Kidney tubule cell (primary cell): ENCODE results near the gene TBL1X.

Experiments used
- DNase-seq: peaks from one replicate; pipeline ENCODE4 v3.0.0-alpha.2; 2018; ENCODE audit warnings: low spot score

The TBL1X gene

DNA sequence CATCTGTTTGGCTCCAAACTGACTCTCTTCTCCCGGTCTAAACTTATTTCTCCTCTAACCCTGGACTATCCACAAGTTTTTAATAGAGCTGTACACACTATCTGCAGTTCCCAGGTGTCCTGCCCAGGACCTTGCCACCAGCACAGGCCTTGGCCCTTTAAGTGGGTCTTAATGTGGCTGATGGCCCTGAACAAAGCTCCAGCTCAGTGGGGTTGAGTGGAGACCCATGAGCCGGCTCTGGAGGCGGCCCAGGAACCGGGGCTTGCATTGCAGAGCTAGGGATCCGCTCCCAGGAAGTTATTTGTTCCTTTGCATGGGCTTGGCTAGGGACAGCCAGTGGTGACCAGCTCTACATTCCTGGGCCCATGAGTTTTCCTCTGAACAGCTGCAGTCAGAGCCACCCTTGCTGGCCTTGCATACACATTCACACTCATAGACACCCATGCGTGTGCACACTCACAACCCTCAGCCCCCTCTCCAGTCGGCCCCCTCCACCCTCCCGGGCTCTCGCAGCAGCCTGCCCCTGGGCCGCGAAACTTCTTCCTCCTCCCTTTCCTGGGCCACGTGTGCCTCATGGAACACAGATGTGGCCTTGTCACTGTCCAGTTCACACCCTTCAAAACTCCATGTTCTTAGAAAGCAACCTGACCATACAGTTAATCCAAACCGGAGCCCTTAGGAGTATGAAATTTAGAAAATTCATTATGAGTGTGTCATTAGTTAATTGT is 242.6 kb downstream of the TBL1X start:
- peak; percentile 21 for DNase-seq

DNA sequence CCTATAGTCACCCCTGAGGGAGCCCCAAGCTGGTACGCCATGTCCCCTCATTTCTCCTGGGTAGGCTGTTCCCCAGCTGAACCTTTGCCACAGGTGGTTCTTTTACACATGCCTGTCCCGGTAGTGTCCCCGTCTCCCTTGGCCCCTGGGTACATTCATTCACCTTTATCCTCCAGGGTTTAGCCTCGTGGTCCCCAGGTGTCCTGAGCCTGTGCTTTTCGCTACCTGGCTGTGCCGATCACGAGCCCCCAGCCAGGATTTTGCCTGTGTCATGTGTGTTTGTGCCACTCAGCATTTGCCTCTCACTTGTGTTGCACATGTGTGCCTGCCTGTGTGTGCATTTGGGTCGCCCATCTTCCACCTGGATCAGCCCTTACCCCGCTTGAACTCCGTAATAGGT is 243.2 kb downstream of the TBL1X start:
- DNase-seq = no peak

DNA sequence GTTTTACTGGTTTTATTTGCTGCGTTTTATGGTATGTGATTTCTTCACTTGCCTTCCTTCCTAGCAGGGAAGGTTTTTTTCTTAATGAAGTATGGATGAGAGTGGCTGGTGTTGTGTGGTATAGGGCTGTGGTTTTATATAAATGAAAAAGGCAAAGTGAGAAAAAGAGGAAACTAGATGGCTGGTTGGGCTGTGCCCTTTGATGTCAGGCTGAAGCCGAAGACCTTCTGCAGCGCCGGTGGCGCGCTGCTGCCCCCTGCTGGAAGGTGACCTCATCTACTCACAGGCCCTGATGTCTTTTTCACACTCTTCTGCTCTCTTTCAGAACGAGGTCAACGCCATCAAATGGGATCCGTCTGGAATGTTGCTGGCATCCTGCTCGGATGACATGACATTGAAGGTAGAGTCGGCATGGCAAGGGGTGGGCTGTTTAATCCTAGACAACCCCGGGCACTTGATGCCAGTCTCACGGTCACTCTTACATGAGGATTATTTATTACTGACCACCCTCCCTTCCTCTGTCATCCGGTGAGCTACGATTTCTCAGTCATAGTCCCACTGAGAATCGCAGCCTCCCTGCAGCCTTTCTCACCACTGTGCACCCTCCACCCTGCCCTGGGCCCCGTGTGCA is 244.2 kb downstream of the TBL1X start:
- peak; percentile 71 for DNase-seq

DNA sequence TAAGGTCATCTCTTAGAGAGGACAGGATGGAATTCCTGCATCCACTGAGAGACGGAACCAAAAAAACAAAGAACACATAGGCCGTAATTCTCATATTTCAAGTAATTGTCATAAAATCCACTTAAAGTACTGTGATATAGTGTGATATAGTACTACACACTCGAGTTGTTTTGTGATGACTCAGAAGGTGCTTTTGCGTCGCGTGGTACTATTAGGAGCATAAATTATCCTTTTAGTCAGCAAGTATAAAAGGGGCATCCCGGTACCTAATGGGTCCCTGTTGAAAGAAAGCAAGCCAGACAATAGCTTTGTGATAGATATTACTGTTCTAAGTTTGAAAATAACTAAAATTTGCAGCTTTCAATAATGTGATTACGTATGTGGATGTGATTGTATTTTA is 245.5 kb downstream of the TBL1X start:
- DNase-seq = no peak

DNA sequence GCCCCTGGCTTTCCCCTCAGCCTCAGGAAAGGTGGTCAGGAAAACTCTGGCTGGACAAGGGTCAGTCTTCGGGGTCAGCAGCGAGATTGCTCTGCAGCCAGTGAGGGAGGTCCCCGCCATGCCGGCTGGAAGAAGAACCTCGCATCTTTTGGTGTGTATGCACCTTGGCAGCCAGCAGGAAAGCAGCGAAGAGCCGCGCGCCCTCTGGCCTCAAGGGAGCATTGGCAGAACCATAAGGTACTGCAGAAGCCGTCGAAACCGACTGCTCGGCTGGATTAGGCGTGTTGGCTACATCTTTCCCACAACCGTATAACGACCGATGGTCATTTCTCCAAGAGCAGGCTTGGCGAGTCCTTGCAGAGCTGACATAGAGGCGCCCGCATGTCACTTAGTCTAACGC is 252.5 kb downstream of the TBL1X start:
- DNase-seq = no peak

DNA sequence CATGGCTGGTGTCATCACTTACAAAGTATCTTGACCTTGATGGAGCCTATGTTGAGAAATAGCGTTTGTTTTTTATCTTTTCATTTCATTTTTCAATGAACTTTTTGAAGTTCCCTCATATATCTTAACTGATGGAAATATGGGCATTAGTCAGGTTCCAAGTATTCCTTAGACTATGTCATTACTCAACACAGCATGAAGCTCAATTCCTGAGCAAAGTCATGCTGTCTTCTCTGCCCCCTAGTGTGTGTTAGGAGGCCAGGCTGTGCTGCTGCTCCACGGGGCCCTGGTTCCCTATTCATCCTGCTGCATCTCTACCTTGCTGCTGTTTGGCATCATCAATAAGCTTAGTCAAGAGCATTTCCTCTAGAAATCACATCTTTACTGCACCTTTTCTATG is 259.9 kb downstream of the TBL1X start:
- DNase-seq = peak; percentile 13

DNA sequence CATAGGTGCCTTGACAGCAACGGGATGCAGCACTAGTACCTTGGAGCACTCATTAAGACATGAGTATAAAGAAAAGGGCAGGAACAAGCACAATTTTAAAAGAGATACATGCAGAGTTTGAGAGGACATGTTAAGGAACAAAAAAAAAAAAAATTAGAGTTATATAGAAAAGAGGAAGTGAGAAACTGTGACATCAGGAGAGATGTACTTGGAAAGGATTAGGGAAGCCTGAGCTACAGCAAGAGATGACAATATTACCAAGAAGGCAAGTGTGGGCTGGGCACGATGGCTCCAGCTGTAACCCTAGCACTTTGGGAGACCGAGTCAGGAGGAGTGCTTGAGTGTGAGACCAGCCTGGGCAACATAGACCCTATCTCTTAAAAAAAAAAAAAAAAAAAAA is 263.4 kb downstream of the TBL1X start:
- DNase-seq = no peak

DNA sequence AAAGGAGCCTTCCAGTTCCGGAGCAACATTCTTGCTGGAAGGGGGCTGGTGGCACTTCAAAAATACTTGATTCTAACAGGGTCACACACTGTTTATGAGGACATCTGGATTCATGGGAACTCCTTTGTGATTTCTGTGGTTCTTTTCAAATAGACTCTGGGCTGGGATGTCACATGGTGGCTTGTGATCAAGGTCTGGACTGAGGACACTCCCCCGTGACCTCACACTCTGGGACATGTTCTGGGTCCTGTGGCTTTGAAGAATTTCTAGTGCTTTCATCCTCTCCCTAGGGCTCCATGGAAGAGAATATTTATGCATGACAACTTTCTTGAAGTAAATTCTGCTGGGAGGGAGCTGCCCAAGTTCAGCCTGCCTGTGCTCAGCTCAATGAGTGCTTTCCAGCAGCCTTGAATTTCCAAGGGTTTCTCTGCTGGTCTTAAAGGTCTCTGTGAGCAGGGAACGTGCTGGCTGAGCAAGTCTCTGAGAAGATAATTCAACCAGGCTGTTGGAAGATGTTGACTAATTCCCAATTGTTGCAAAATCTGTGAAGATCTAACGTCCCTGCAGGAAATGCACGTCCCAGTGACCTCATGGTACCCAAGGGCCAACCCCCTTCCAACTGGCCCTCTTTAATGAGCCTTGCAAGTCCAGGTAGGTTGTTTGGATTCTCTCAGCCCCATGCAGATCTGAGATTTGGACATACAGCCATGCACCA is 264.5 kb downstream of the TBL1X start:
- DNase-seq = no peak

DNA sequence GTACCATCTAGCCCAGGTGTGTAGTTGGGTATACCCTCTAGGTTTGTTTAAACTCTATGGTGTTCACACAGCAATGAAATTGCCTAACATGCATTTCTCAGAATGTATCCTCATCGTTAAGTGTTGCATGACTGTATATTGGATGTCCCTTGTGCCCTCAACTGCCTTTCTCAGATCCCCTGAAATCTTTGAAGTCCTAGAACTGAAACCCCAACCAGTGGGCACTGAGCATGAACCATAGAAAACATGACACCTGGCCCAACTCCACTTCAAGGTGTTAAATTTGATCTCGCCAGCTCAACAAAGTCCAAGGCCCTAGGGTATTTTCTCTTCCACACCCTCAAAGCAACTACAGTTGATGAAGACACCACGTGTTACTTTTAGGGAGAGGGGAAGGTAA is 265.2 kb downstream of the TBL1X start:
- no peak for DNase-seq

DNA sequence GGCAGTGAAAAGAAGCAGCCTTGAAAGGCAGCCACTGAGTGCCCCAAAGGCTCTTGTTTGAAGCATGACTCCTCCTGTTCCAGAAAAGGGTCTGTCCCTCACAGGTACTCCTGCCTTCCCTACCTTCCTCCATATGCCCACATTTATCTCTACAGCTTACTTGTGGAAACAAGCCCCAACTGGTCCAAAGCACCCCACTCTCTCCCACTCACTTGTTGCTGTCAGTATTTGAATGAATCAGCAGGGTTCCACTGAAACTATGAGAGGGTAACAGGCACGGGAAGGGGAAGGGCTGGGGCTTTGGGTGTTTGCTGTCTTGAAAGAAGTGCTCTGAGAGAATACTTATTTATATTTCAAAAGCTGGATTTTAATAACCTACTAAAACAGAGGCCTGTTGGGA is 265.9 kb downstream of the TBL1X start:
- DNase-seq = no peak

DNA sequence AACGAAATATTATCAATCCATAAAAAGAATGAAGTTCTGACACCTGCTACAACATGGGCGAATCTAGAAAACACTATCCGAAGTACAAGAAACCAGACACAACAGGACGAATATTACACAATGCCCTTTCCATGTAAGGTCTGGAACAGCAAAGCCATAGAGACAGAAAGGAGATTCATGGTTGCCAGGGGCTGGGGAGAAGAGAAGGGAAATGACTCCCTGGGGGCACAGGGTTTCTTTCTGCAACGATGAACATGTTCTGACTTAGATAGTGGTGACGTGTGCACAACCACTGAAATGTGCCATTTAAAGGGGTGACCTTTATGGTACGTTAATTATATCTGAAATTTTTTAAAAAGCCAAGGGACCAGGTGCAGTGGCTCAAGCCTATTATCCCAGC is 272.5 kb downstream of the TBL1X start:
- DNase-seq = no peak

DNA sequence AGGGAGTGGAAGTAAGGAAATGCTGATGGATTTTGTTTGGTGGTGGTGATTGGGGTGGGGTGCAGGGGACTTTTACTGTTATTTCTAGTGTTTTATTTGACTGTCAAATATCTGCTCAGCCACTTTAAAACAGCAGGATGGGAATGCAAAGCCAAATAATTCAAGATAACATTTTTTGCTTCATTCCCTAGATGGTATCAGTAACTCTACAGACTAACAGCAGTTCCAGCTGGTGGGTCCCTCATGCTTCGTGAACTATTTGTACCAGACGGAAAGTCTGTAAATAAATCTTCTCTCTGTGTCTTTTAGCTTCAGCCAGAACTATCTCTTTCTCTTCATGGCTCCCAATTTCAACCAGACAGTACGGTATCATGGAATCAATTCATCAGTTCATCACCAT is 273.3 kb downstream of the TBL1X start:
- DNase-seq = no peak

DNA sequence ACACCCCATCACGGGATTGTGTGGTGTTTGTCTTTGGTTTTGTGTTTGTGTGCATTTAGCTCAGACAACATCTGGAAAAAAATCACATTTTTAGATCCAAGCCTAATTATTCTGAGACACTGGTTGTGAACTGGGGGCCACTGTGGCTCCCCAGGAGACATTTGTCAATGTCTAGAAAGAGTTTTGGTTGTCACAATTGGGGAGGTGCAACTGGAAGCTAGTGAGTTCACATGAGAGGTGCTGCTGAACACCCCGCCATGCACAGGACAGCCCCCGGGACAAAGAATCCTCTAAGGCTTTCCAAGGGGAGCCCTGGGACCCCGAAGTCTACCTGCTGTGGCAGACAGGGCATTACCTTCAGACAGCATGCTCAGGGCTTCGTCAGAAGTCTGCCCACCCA is 274.3 kb downstream of the TBL1X start:
- DNase-seq = no peak

DNA sequence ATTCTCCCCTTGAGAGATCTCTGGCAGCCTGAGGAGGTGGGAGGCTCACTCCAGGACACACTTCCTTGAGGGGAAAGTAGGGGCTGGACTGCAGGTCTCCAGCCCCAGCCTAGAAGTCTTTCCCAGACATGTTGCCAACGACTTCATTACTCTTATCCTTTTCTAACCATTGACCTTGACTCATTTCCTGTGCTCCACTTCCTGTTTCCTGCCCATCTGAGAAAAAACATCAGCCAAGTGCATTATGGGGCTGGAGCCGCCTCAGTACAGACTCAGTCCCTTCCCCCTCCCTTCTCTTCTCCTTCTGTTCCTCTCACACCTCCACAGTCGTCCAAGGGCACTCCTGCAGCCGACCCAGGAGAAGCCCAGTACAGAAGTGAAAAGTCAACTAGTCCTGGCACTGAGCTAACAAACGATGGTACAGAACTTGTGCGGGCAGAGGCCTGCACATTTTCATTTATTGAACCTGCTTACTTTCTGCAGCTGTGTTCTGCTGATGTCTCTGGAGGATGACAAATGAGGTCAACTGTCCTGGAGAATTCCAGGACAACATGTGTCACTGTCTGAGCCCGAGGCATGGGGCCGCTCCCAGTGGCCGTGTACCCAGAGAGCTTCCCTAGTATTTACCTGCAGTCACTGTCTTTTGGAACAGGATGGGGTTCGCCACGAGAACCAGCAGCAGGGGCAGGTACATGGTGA is 280.7 kb downstream of the TBL1X start:
- peak; percentile 27 for DNase-seq

DNA sequence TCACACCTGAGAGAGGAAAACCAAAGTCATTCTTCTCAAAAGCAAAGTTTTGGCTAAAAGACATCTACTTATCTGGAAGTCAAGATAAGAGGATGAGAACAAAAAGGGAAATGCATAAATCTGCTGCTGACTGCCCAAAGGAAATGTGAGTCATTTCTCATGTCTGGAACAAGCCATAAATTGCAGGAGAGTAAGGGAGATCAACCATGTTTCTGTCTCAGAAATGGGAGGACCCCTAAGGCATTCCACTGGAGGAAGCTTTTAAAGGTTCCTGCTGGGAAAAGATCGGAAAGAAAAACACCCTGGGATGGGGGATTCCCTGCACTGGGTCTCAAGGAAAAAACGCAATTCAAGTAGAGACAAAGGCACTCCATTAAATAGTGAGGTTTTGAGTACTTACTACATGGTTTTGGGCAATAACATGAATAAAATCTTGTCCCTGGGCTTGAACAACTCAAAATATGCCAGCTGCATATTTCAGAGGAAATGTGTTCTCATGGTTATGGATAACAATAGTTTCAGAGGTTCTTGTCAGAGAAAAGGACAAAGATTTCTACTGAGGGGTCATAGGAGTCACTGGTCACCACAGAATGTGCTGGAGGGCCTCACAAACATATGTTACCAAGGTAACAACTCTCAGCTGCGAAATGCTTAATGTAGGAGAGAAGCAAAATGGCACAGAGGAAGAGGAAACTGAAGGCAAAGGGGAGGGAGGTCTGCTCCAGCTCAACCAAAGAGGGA is 281.5 kb downstream of the TBL1X start:
- DNase-seq = peak; percentile 34

DNA sequence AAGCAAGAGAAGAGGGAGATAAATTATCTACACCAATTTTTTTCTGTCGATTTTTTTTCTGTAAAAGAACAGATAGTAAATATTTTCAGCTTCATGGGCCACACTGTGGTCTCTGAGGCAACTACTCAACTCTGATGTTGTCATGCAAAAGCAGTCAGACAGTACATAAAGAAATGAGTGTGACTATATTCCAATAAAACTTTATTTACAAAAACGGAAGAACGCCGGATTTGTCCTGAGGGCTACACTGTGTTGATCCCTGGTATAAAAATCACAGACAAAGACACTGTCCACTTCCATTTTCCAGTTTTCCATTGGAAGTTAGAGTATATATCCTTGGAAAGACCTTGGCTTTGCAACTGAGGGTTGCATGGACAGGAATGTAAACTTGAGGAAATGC is 282.8 kb downstream of the TBL1X start:
- no peak for DNase-seq

DNA sequence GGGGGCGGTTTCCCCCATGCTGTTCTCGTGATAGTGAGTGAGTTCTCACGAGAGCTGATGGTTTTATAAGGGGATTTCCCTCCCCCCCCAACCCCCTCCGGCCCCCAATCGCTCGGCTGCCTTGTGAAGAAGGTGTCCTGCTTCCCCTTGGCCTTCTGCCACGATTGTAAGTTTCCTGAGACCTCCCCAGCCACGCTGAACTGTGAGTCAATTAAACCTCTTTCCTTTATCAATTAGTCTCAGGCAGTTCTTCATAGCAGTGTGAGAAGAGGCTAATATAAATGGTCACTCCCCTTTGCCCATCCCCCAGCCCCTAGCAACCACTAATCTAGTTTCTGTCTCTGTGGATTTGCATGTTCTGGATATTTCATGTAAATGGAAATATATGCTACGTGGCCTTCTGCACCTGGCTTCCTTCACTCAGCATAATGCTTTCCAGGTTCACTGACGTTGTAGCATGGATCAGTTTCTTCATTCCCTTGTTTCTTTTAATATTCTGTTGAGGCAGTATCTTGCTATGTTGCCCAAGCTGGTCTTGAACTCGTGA is 284.4 kb downstream of the TBL1X start:
- DNase-seq = no peak

DNA sequence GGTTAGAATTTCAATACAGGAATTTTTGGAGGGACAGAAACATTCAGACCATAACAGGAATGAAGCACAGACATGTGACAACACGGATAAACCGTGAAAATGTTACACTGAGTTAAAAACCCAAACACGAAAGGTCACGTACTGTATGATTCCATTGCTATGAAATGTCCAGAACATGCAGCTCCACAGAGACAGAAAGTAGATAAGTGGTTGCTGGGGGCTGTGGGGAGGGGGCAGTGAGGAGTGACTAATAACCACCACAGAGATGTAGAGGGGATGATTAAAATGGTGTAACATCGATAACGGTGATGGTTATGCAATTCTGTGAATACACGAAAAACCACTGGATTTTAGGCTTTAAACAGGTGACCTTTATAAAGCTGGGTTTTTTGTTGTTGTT is 292.5 kb downstream of the TBL1X start:
- no peak for DNase-seq

DNA sequence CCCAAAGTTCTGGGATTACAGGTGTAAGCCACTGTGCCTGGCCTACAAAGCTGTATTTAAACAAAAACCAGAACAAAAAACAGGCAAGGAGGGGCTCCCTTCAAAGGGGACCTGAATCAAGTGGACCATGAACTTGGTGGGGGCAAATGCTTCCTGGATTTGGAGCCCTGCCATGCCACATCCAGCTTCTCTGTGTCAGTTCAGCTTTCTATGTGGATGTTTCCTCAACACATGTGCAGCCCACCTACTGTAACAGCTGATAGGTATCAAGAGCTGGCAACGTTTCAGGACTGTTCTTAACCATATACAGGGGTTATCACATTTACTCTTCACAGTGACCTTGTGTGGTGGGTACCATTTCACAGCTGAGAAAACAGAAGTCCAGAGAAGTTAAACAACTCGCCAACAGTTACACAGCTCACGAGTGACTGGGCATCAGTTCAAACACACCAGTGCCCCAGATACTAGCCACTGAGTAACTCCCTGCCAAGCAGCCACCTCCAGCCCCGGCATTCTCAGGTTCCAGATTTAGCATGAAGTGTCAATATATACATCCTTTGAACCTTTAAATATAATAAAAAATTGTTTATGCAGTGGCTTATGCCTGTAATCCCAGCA is 293.3 kb downstream of the TBL1X start:
- no peak for DNase-seq

DNA sequence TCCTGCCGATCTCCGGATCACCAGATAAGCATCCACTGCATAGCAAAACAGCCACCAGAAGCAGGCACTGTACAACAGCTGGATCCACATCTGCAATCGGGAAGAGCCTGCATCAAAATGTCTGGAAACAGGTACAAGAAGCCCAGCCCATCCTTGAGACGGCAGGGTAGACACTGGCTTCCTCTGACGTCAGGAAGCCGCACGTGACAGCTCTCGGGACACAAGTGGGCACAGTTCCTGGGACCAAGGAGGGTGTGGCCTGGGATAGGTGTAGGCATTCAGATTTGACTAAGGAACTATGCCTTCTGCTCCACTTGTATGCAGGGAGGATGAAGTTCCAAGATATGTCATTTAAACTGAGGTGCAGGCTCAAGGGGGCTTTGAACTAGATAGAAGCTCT is 294.5 kb downstream of the TBL1X start:
- DNase-seq = no peak

DNA sequence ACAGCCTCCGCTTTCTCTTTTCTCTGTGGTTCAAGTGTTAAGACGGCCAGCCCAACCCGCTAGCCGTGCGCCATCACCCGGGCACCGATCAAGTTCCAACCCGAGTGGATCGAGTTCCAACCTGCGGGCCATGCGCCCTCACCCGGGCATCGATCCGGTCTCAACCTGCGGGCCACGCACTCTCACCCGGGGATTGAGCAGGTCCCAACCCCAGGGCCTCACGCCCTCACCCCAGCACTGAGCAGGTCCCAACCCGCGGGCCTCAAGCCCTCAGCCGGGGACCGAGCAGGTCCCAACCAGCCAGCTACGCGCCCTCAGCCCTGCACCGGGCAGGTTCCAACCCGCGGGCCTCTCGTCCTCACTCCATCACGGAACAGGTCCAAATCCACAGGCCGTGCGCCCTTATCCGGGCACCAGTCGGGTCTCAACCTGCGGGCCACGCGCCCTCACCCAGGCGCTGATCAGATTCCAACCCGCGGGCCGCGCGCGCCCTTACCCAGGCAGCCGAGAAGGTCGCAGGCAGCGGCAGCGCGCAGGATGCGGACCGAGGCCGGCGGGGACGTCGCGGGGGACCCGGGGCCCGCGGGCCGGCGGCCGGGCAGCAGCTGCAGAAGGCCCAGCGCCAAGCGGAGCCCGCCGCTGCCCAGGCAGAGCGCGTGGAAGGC is 300.3 kb downstream of the TBL1X start:
- DNase-seq = peak; percentile 22
